ENCODE measurements around the gene CUTC.

The CUTC gene

DNA sequence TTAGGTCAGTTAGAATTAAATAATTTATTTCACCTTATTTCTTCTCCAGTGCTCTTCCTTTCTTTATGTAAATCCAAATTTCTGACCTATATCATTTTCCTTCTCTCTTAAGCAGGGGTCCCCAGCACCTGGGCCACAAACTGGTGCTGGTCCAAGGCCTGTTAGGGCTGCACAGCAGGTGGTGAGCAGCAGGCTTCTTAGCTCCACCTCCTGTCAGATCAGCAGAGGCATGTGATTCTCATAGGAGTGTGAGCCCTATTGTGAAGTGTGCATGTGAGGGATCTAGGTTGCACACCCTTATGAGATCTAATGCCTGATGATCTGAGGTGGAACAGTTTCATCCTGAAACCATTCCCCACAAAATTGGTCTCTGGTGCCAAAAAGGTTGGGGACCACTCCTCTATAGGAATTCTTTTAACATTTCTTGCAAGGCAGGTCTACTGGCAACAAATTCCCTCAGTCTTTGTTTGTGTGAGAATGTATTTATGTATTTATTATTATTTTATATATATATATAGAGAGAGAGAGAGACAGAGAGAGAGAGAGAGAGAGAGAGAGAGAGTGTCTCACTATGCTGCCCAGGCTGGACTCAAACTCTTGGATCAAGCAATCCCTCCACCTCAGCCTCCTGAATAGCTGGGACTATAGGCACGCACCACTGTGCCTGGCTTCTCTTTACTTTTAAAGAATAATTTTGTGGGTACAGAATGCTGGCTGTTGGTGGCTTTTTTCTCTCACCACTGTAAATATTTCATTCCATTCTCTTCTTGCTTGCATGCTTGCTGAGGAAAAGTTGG is 46.1 kb downstream of the CUTC start:
- H3K9me3 ChIP-seq (ENCODE audit: severe bottlenecking), result no peaks in the 10 kb centered on the region
- H3K27me3 ChIP-seq (ENCODE audit: insufficient read depth, low read depth, severe bottlenecking), result no peaks in the 10 kb centered on the region
- no peak overlapping the region for H3K4me3 ChIP-seq (ENCODE audit: low read depth, low read length)
- H3K36me3 ChIP-seq, result no peaks in the 10 kb centered on the region
- no peak for TF ChIP-seq CTCF (IDR thresholded peaks at IDR 0.05; ENCODE audit: low read depth, low read length)
- no peak for DNase-seq
- no peak overlapping the region for H3K27ac ChIP-seq

- no peaks in the 10 kb centered on the region for H3K27me3 ChIP-seq (ENCODE audit: insufficient read depth, low read depth, severe bottlenecking)
- no peak overlapping the region for H3K27ac ChIP-seq
- H3K9me3 ChIP-seq (ENCODE audit: severe bottlenecking), result no peaks in the 10 kb centered on the region
- H3K4me3 ChIP-seq (ENCODE audit: low read depth, low read length), result no peak overlapping the region
- no peaks in the 10 kb centered on the region for H3K36me3 ChIP-seq
- DNase-seq, result no peak
- no peak for TF ChIP-seq CTCF (IDR thresholded peaks at IDR 0.05; ENCODE audit: low read depth, low read length)
Observed at GRCh38 chr10:99779335-99779734, 47.3 kb downstream of the CUTC start.

- no peak for TF ChIP-seq CTCF (IDR thresholded peaks at IDR 0.05; ENCODE audit: low read depth, low read length)
- no peaks in the 10 kb centered on the region for H3K27me3 ChIP-seq (ENCODE audit: insufficient read depth, low read depth, severe bottlenecking)
- H3K9me3 ChIP-seq (ENCODE audit: severe bottlenecking), result no peaks in the 10 kb centered on the region
- DNase-seq, result no peak
- no peak overlapping the region for H3K27ac ChIP-seq
- H3K4me3 ChIP-seq (ENCODE audit: low read depth, low read length), result no peak overlapping the region
- no peaks in the 10 kb centered on the region for H3K36me3 ChIP-seq
Observed at GRCh38 chr10:99781734-99782429, 49.8 kb downstream of the CUTC start.

DNA sequence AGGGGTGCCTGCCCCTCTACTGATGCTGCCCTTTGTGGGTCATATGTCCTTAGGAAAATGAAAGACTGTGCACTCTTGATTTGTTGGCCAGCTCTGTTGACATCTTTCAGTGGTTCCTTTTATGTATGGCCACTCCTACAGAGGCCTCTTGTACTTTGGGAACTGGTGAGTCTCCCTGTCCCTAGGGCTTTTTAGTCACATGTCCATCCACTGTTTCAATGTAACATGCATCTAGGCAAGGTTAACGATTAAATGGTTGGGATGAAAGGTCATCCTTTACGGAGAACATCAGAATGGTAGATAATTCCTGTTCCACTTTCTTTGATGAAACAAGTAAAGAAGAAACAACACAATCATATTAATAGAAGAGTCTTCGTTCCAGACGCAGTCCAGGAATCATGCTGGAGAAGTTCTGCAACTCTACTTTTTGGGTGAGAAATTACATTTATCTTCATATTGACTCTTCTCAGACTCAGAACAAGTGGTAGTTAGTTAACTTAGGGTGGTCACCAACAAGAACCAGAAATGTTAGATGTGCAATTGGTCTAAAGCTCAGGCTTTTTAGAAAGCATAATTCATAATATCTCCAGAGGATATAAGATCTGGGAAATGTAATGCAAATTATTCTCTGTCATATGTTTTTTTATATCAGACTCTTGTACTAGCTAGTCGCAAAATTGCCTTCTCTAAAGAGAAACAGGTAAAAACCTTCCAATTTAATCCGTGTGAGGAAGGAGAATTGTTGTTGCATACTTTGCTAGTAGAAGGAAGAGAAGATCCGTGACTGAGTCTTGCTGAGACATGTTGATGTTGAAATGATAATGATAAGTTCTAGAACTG is 50.6 kb downstream of the CUTC start, which contains the start of gene ABCC2:
Gene ABCC2 (plus strand): TSS at position 194 of the 840 bp plus-strand sequence. CDS start 205 bp downstream, at position 399.
- no peaks in the 10 kb centered on the region for H3K9me3 ChIP-seq (ENCODE audit: severe bottlenecking)
- no peaks in the 10 kb centered on the region for H3K27me3 ChIP-seq (ENCODE audit: insufficient read depth, low read depth, severe bottlenecking)
- no peaks in the 10 kb centered on the region for H3K36me3 ChIP-seq
- H3K27ac ChIP-seq, result no peak within 1 kb of the TSS
- no peak for TF ChIP-seq CTCF (IDR thresholded peaks at IDR 0.05; ENCODE audit: low read depth, low read length)
- no peak within 1 kb of the TSS for H3K4me3 ChIP-seq (ENCODE audit: low read depth, low read length)
- no peak for DNase-seq

GRCh38 chr10:99784016-99784726 is 52.1 kb downstream of the CUTC start:
- no peak overlapping the region for H3K27ac ChIP-seq
- no peak for DNase-seq
- no peaks in the 10 kb centered on the region for H3K9me3 ChIP-seq (ENCODE audit: severe bottlenecking)
- H3K36me3 ChIP-seq, result no peaks in the 10 kb centered on the region
- no peak for TF ChIP-seq CTCF (IDR thresholded peaks at IDR 0.05; ENCODE audit: low read depth, low read length)
- no peak overlapping the region for H3K4me3 ChIP-seq (ENCODE audit: low read depth, low read length)
- H3K27me3 ChIP-seq (ENCODE audit: insufficient read depth, low read depth, severe bottlenecking), result no peaks in the 10 kb centered on the region

Data from WERI-Rb-1 (cell line).